ENCODE data around the gene SLC34A1. TPM values are rescaled to one million over a fixed set of nuclear protein-coding genes. Genes with fewer than 3 reads are reported as not detected.

Gene SLC34A1
- total RNA-seq, 6 donors from 2014 or later: not detected

DNA sequence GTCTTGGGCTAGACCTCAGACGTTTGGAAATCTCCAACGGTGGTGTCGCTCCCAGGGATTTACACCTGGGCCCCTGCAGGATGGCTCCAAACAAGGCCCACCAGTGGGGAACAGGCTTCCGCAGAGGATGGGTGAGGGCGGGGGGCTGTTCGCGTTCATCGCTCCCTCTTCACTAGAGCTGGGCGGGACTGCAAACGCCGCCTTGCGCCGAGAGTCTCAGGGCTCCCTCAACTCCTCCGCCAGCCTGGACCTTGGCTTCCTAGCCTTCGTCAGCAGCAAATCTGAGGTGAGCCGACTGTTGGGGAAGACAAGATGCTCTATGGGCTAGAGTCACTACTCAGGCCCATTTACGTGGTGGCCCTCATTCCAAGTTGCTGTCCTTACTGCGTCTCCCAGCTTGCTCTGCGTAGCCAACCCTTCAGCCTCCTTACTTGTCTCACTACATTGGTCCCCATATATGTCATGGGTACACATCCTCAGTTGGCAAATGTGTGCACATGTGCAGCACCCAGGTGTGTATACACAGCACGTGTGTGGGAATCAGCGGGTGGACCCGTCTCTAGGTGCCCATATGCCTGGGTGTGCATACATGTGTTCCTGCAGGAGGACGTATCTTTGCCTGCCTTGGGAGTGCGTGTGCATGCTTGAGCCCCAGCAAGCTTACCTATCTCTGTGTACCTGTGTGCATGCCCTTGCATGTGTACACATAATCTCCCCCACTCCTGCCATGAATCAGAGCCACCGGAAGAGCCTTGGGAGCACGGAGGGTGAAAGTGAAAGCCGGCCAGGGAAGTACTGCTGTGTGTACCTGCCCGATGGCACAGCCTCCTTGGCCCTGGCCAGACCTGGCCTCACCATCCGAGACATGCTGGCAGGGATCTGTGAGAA is 16.0 kb upstream of the SLC34A1 start:
- Histone ChIP-seq H3K9me3 (no peaks in the 10 kb centered on the region), H3K27ac (peak overlapping the region in 1 of 4 donors; percentile 88), H3K27me3 (no peaks in the 10 kb centered on the region), H3K4me1 (peaks cover 42 to 69% (median 47%) of the 10 kb centered on the region in 4 donors), H3K36me3 (peaks cover 0 to 14% (median 0%) of the 10 kb centered on the region in 4 donors), H3K4me3 (peak overlapping the region in 2 of 4 donors; percentile 55 to 57)
- DNase-seq: no peak
- no peak for TF ChIP-seq POLR2A (IDR thresholded peaks at IDR 0.05)
- no peak for TF ChIP-seq POLR2AphosphoS5 (IDR thresholded peaks at IDR 0.05)
- TF ChIP-seq EP300 (IDR thresholded peaks at IDR 0.05): no peak
- no peak for ATAC-seq (ENCODE audit: low FRiP score in 2 of 2)
- 88 to 92% methylated on average over 18 to 29 of the region's 29 CpGs for WGBS, 2 donors

DNA sequence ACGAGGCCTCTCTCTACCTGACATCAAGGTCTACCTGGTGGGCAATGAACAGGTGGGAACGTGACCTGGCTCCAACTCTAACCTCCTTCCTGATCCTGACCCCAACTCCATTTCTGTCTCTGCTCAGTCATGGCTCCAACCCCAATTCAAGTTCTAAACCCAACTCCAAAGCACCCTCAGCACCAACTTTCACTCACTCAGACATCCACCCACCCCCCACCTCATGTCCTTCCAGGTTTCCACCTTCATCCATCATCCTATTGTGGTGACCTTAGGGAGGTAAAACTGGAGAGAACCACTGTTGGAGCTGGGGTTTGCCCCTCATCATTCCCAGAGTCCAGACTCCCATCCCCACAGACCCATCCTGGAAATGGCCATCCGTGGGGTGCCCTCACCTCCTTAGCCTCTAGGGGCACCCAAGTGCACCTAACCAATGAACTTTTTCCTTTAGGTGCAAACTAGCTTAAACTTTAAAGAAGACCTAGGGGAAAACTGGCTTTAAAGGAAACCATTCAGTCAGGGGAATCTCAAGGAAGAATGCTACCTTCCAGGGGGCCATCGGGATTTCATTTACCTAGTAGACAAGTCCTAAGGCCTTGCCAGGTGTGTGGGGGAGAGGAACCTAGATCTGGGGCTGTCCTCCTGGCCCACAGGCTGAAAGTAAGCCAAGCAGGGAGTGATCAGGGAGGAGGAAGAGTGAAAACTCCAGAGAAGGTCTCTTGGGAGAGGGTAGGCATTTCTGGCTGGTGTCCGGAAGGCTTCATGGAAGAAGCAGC is 15.2 kb upstream of the SLC34A1 start:
- no peaks in the 10 kb centered on the region for H3K27me3 ChIP-seq
- no peak for ATAC-seq (ENCODE audit: low FRiP score in 2 of 2)

DNA sequence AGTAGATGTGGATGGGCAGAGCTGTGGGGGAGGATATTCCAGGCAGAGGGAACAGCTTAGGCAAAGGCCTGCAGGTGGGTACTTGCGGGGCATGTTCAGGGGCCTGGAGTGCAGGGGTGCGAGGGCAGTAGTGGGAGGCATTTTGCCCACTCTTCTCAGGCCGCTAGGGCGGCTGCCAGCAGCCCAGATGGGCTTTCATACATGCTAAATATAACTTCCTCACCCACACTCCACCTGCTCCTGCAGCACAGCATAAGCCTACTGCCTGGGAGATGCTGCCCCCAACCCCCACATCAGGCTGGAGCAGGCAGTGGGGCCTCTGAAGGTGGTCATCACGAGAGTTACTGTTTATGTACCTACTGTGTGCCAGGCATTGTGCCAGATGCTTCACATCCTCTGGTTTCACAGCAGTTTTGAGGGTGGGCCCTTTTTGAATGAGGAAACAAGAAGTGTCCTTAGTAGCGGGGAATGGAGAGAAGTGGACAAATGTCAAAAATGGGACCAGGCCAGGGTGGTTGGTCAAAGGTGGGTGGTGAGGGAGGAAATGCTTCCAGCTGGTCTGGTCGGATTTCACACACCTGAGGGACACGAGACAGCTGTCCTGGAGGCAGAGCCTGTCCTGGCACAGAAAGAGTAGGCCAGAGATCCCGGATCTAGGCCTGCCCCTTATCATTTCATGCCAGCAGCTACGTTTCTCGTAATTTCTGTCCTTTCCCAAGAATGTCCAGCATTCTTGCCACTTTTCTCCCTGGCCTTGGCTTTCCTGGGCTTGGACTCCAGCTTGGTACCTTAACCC is 14.4 kb upstream of the SLC34A1 start:
- no peak for TF ChIP-seq POLR2AphosphoS5 (IDR thresholded peaks at IDR 0.05)
- no peak for TF ChIP-seq EP300 (IDR thresholded peaks at IDR 0.05)
- no peak for TF ChIP-seq POLR2A (IDR thresholded peaks at IDR 0.05)
- TF ChIP-seq, protein P1, sequence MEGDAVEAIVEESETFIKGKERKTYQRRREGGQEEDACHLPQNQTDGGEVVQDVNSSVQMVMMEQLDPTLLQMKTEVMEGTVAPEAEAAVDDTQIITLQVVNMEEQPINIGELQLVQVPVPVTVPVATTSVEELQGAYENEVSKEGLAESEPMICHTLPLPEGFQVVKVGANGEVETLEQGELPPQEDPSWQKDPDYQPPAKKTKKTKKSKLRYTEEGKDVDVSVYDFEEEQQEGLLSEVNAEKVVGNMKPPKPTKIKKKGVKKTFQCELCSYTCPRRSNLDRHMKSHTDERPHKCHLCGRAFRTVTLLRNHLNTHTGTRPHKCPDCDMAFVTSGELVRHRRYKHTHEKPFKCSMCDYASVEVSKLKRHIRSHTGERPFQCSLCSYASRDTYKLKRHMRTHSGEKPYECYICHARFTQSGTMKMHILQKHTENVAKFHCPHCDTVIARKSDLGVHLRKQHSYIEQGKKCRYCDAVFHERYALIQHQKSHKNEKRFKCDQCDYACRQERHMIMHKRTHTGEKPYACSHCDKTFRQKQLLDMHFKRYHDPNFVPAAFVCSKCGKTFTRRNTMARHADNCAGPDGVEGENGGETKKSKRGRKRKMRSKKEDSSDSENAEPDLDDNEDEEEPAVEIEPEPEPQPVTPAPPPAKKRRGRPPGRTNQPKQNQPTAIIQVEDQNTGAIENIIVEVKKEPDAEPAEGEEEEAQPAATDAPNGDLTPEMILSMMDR (IDR thresholded peaks at IDR 0.05): no peak
- H3K27ac ChIP-seq: peak overlapping the region in 2 of 4 donors; percentile 78 to 82
- no peak for ATAC-seq (ENCODE audit: low FRiP score in 2 of 2)

More for the DNA sequence above, 15.2 kb upstream of the SLC34A1 start:
- WGBS, 2 donors: 65 to 73% methylated on average over 5 of the region's 5 CpGs
- TF ChIP-seq, protein P1 (IDR thresholded peaks at IDR 0.05): peak in 5 of 6 experiments; percentile 29 to 59 (median 45)
- no peak for TF ChIP-seq POLR2AphosphoS5 (IDR thresholded peaks at IDR 0.05)
- DNase-seq: no peak
- H3K4me1 ChIP-seq: peaks cover 34 to 61% (median 39%) of the 10 kb centered on the region in 4 donors
- H3K36me3 ChIP-seq: peaks cover 0 to 14% (median 0%) of the 10 kb centered on the region in 4 donors
- H3K4me3 ChIP-seq: no peak overlapping the region
- H3K9me3 ChIP-seq: no peaks in the 10 kb centered on the region
- no peak overlapping the region for H3K27ac ChIP-seq

DNA sequence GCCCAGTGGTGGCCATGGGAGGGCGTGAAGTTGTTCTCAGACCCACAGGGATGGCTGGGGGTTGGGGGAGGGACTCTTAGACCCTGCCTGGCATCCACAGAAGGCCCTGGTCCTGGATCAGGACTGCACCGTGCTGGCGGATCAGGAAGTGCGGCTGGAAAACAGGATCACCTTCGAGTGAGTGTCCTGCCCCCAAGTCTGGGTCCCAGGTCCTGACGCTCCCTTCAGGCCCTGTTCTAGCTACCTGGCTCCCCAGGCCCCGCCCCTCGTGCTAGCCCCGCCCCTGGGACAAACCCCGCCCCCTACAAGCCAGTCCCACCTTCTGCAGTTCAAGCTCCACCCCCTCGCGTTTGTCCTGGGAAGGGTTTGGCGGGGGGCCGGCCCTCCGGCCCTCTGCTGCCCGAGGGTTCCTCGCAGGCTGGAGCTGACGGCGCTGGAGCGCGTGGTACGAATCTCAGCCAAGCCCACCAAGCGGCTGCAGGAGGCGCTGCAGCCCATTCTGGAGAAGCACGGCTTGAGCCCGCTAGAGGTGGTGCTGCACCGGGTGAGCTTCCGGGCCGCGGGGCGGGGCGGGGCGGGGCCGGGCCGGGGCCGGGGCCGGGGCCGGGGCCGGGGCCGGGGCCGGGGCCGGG is 13.6 kb upstream of the SLC34A1 start:
- H3K27ac ChIP-seq: peak overlapping the region in 2 of 4 donors; percentile 78 to 82
- H3K9me3 ChIP-seq: no peaks in the 10 kb centered on the region
- peak; percentile 72 to 90 for ATAC-seq (ENCODE audit: low FRiP score in 2 of 2)
- H3K4me3 ChIP-seq: peak overlapping the region in 3 of 4 donors; percentile 41 to 55 (median 48)
- H3K4me1 ChIP-seq: peaks cover 33 to 57% (median 37%) of the 10 kb centered on the region in 4 donors
- DNase-seq: peak; percentile 89 to 93
- TF ChIP-seq POLR2A (IDR thresholded peaks at IDR 0.05) (no peak), EP300 (IDR thresholded peaks at IDR 0.05) (no peak), POLR2AphosphoS5 (IDR thresholded peaks at IDR 0.05) (no peak)
- TF ChIP-seq, protein P1 (IDR thresholded peaks at IDR 0.05): peak; percentile 33 to 78 (median 61)
- 26 to 58% methylated on average over 11 to 23 of the region's 42 CpGs for WGBS, 2 donors
- H3K27me3 ChIP-seq: no peaks in the 10 kb centered on the region
- H3K36me3 ChIP-seq: peaks cover 0 to 14% (median 0%) of the 10 kb centered on the region in 4 donors

More for the DNA sequence above, 14.4 kb upstream of the SLC34A1 start:
- Histone ChIP-seq H3K36me3 (peaks cover 0 to 14% (median 0%) of the 10 kb centered on the region in 4 donors), H3K4me1 (peaks cover 33 to 58% (median 37%) of the 10 kb centered on the region in 4 donors), H3K9me3 (no peaks in the 10 kb centered on the region), H3K4me3 (no peak overlapping the region), H3K27me3 (no peaks in the 10 kb centered on the region)
- WGBS, 2 donors: 67 to 77% methylated on average over 10 to 11 of the region's 11 CpGs
- DNase-seq: no peak

Data from upper lobe of left lung (tissue), 6 donors.